Brain microvascular endothelial cell (primary cell): ENCODE data around the gene PLOD2.

Experiments
- DNase-seq: peaks from one replicate; pipeline ENCODE4 v3.0.0-alpha.2; 2020
- H3K27ac ChIP-seq: fragments of 250-450 bp; sonication (Bioruptor Pico); 2 replicates; pipeline ENCODE4 v1.5.1; 2020; ENCODE audit warnings: mild to moderate bottlenecking, moderate library complexity
- H3K27me3 ChIP-seq: fragments of 250-450 bp; sonication (Bioruptor Pico); replicated peaks from 2 replicates; pipeline ENCODE4 v1.5.1; 2020; ENCODE audit warnings: mild to moderate bottlenecking
- H3K36me3 ChIP-seq: fragments of 250-450 bp; sonication (Bioruptor Pico); replicated peaks from 2 replicates; pipeline ENCODE4 v1.5.1; 2020; ENCODE audit warnings: mild to moderate bottlenecking
- H3K4me3 ChIP-seq: 2 replicates; pipeline ENCODE4 v1.5.1; 2011; ENCODE audit warnings: low read depth, mild to moderate bottlenecking, control low read depth, low read length, moderate library complexity
- CTCF ChIP-seq: IDR thresholded peaks from 2 replicates; pipeline ENCODE4 v1.5.1; 2011; ENCODE audit warnings: low read depth, mild to moderate bottlenecking, moderate library complexity, low read length, control low read depth, inconsistent platforms; ENCODE audit errors: missing control alignments
- in situ Hi-C: cut with HindIII; loops from 2 replicates; pipeline ENCODE4 v1.10.0; 2017; ENCODE audit warnings: low sequenced_read_pairs, low pct_ligation_motif_present

The PLOD2 gene

GRCh38 chr3:146184241-146185015 lies 23.4 kb upstream of the PLOD2 start:
- in situ Hi-C loops, result no loop called here
- Histone ChIP-seq H3K36me3 (no peaks in the 10 kb centered on the region), H3K27ac (no peak overlapping the region), H3K4me3 (no peak overlapping the region), H3K27me3 (no peaks in the 10 kb centered on the region)
- DNase-seq, result no peak
- TF ChIP-seq CTCF, result no peak

GRCh38 chr3:146181216-146181615 lies 20.2 kb upstream of the PLOD2 start:
- H3K27ac ChIP-seq, result no peak overlapping the region
- no peaks in the 10 kb centered on the region for H3K36me3 ChIP-seq
- DNase-seq, result no peak
- no peaks in the 10 kb centered on the region for H3K27me3 ChIP-seq
- TF ChIP-seq CTCF, result no peak
- H3K4me3 ChIP-seq, result no peak overlapping the region
- in situ Hi-C loops, result no loop called here

- no peak for TF ChIP-seq CTCF
- Histone ChIP-seq H3K36me3 (no peaks in the 10 kb centered on the region), H3K27ac (no peak overlapping the region), H3K4me3 (no peak overlapping the region), H3K27me3 (no peaks in the 10 kb centered on the region)
- in situ Hi-C loops, result no loop called here
- no peak for DNase-seq
These were observed 19.4 kb upstream of the PLOD2 start for GRCh38 chr3:146180376-146180775.

GRCh38 chr3:146178006-146178689 lies 17.2 kb upstream of the PLOD2 start:
- Histone ChIP-seq H3K27ac (no peak overlapping the region), H3K4me3 (no peak overlapping the region), H3K27me3 (no peaks in the 10 kb centered on the region), H3K36me3 (no peaks in the 10 kb centered on the region)
- no peak for DNase-seq
- TF ChIP-seq CTCF, result no peak
- in situ Hi-C loops, result no loop called here

- in situ Hi-C loops, result no loop called here
- Histone ChIP-seq H3K4me3 (no peak overlapping the region), H3K27me3 (no peaks in the 10 kb centered on the region), H3K27ac (no peak overlapping the region), H3K36me3 (no peaks in the 10 kb centered on the region)
- no peak for DNase-seq
- TF ChIP-seq CTCF, result no peak
These were observed 16.5 kb upstream of the PLOD2 start for GRCh38 chr3:146177519-146177918.
